Endodermal cell (in vitro differentiated cells): Measurements from ENCODE around the gene SMURF2. TPM values are rescaled to one million over a fixed set of nuclear protein-coding genes. Genes with fewer than 3 reads are reported as not detected.

Experiments
- DNase-seq: peaks from one replicate; pipeline ENCODE4 v3.0.0-alpha.2; 2017
- H3K27ac ChIP-seq: 2 replicates; pipeline ENCODE4 v1.5.1; 2013; ENCODE audit warnings: mild to moderate bottlenecking, low read depth, low read length, moderate library complexity
- H3K27me3 ChIP-seq: 2 replicates; pipeline ENCODE4 v1.6.1; 2013; ENCODE audit warnings: mild to moderate bottlenecking, low read length, moderate library complexity; ENCODE audit not compliant: insufficient read depth, control insufficient read depth, poor library complexity, severe bottlenecking
- H3K36me3 ChIP-seq: 2 replicates; pipeline ENCODE4 v1.7.0; 2013; ENCODE audit warnings: mild to moderate bottlenecking, low read length, moderate library complexity; ENCODE audit not compliant: control insufficient read depth, insufficient read depth
- H3K4me1 ChIP-seq: one replicate; pipeline ENCODE4 v1.7.0; 2013; ENCODE audit warnings: low read length; ENCODE audit not compliant: control insufficient read depth, insufficient read depth
- H3K4me3 ChIP-seq: 2 replicates; pipeline ENCODE4 v1.5.1; 2013; ENCODE audit warnings: mild to moderate bottlenecking, low read length, moderate library complexity
- H3K9ac ChIP-seq: 2 replicates; pipeline ENCODE4 v1.6.1; 2013; ENCODE audit warnings: mild to moderate bottlenecking, low read length, moderate library complexity; ENCODE audit not compliant: poor library complexity, severe bottlenecking; ENCODE audit errors: extremely low read depth
- H3K9me3 ChIP-seq: 2 replicates; pipeline ENCODE4 v1.6.1; 2013; ENCODE audit warnings: mild to moderate bottlenecking, low read length, moderate library complexity; ENCODE audit not compliant: control insufficient read depth
- H3K27ac Mint-ChIP-seq: 2 replicates; pipeline ENCODE4 v1.8.0; 2020; ENCODE audit warnings: mixed read lengths
- H3K27me3 Mint-ChIP-seq: 2 replicates; pipeline ENCODE4 v1.8.0; 2021; ENCODE audit warnings: mild to moderate bottlenecking, mixed read lengths; ENCODE audit not compliant: insufficient read depth
- H3K36me3 Mint-ChIP-seq: 2 replicates; pipeline ENCODE4 v1.8.0; 2020; ENCODE audit warnings: low read depth, mixed read lengths
- H3K4me1 Mint-ChIP-seq: 2 replicates; pipeline ENCODE4 v1.8.0; 2020; ENCODE audit warnings: mixed read lengths
- H3K4me3 Mint-ChIP-seq: 2 replicates; pipeline ENCODE4 v1.8.0; 2020; ENCODE audit warnings: mild to moderate bottlenecking, moderate library complexity, mixed read lengths
- H3K9me3 Mint-ChIP-seq: 2 replicates; pipeline ENCODE4 v1.8.0; 2020; ENCODE audit warnings: mild to moderate bottlenecking, mixed read lengths
- CTCF ChIP-seq: fragments of 200-600 bp; sonication (generic); conservative IDR thresholded peaks from 2 replicates; pipeline ENCODE4 v1.5.0; 2021; ENCODE audit warnings: antibody characterized with exemption, mild to moderate bottlenecking
- WGBS, 2 experiments: methylation state at CpG; one replicate each; pipeline versions ENCODE4 v1.1.5 to v1.1.7; 2013; ENCODE audit warnings: missing lambda C conversion rate in 2 of 2, mixed read lengths in 1 of 2; ENCODE audit not compliant: insufficient coverage in 1 of 2, insufficient read length in 1 of 2; 5-methylcytosine and 5-hydroxymethylcytosine counted together
- long read RNA-seq, 4 experiments: library from polyadenylated mRNA in 2 of 4; library from RNA in 1 of 4; library from capped mRNA in 1 of 4; stranded (forward) in 3 of 4; unstranded in 1 of 4; transcript quantifications; one replicate each; pipeline ENCODE4 v2.0.0, GENCODE V29; 2020 to 2021; ENCODE audit warnings: inconsistent platforms in 1 of 4
- polyA plus RNA-seq, 2 experiments: library from polyadenylated mRNA; stranded (reverse); fragments of 50-300 nt; gene quantifications; one replicate each; pipeline ENCODE4 v1.2.3, GENCODE V29; 2013
- total RNA-seq, 2 donors: library from RNA; stranded (reverse); fragmentation: NEBNext Ultra II Directional in 1 of 2; extraction: Animal tissue kit (Norgen Biotek cat#: 25700) in 1 of 2; gene quantifications; 2 replicates in 1 of 2; 3 replicates in 1 of 2; pipeline ENCODE4 v1.2.1, GENCODE V29; 2021

The SMURF2 gene
- 10 to 100 TPM; 33.6 to 34.1 TPM for total RNA-seq
- polyA plus RNA-seq (2013, experiment 1 of 2) = 25.2 TPM
- polyA plus RNA-seq (2013, experiment 2 of 2) = 27.9 TPM
- long read RNA-seq, experiment 1, partial matches to known transcripts = 6 of 12 reads
- long read RNA-seq, experiment 1, other reads (novel, unspliced or antisense) = 6 of 12 reads
- long read RNA-seq, experiment 2, transcript SMURF2-201 (19 exons, 2,918 nt) = major isoform, 32 of 59 reads
- long read RNA-seq, experiment 2, partial matches to known transcripts = 7 of 59 reads
- long read RNA-seq, experiment 2, other reads (novel, unspliced or antisense) = 20 of 59 reads
- long read RNA-seq, experiment 3, partial matches to known transcripts = 2 of 4 reads
- long read RNA-seq, experiment 3, other reads (novel, unspliced or antisense) = 2 of 4 reads
- long read RNA-seq, experiment 4, partial matches to known transcripts = 2 of 8 reads
- long read RNA-seq, experiment 4, other reads (novel, unspliced or antisense) = 6 of 8 reads

GRCh38 chr17:64661976-64662773 is at the start of gene SMURF2:
SMURF2 (minus strand) TSS chr17:64662307; CDS start chr17:64661880, 427 bp downstream.
- H3K27ac ChIP-seq = peak within 1 kb of the TSS; percentile 93
- H3K27ac Mint-ChIP-seq = peak within 1 kb of the TSS; percentile 96
- peak within 1 kb of the TSS; percentile 98 for H3K4me3 Mint-ChIP-seq
- no peaks in the 10 kb centered on the region for H3K27me3 Mint-ChIP-seq
- peak; percentile 96 for DNase-seq
- TF ChIP-seq CTCF = no peak
- peak within 1 kb of the TSS; percentile 63 for H3K9ac ChIP-seq
- H3K4me1 ChIP-seq = no peaks in the 10 kb centered on the region
- H3K9me3 ChIP-seq = no peaks in the 10 kb centered on the region
- H3K4me1 Mint-ChIP-seq = peaks cover 12% of the 10 kb centered on the region
- H3K36me3 Mint-ChIP-seq = no peaks in the 10 kb centered on the region
- H3K27me3 ChIP-seq = no peaks in the 10 kb centered on the region
- 0 to 1% methylated on average over 25 to 95 of the region's 95 CpGs for WGBS, 2 experiments
- H3K9me3 Mint-ChIP-seq = no peaks in the 10 kb centered on the region
- no peaks in the 10 kb centered on the region for H3K36me3 ChIP-seq
- H3K4me3 ChIP-seq = peak within 1 kb of the TSS; percentile 85

DNA sequence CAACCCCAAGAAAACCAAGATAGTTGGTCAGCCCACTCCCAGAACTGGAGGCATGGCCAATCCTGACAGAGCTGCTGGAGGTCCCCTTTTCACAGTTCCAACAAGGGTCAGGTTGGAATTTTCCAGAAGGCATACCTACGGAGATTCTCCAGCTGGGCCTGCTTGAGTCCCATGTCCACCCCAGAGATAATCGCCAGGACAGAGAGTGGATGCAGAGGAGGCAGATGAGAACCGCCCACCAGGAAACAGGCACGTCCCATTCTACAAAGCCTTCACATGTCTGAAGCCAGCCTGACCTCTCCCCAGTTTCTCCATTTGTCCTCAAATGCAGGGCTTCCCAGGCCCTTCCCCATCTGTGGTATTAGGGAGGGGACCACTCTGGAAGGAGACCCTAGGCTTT is 47.4 kb upstream of the SMURF2 start:
- no peaks in the 10 kb centered on the region for H3K9me3 Mint-ChIP-seq
- H3K36me3 Mint-ChIP-seq = no peaks in the 10 kb centered on the region
- Histone ChIP-seq H3K4me1 (no peaks in the 10 kb centered on the region), H3K4me3 (no peak overlapping the region), H3K27me3 (no peaks in the 10 kb centered on the region), H3K9me3 (no peaks in the 10 kb centered on the region), H3K9ac (no peak overlapping the region), H3K27ac (no peak overlapping the region), H3K36me3 (no peaks in the 10 kb centered on the region)
- no peak overlapping the region for H3K4me3 Mint-ChIP-seq
- peaks cover 4% of the 10 kb centered on the region for H3K4me1 Mint-ChIP-seq
- no peak for TF ChIP-seq CTCF
- peaks cover 2% of the 10 kb centered on the region for H3K27me3 Mint-ChIP-seq
- H3K27ac Mint-ChIP-seq = no peak overlapping the region
- DNase-seq = no peak
- 74% methylated on average over 4 of the region's 4 CpGs; no CpG with 5 or more reads in 1 of the 2 experiments for WGBS, 2 experiments

DNA sequence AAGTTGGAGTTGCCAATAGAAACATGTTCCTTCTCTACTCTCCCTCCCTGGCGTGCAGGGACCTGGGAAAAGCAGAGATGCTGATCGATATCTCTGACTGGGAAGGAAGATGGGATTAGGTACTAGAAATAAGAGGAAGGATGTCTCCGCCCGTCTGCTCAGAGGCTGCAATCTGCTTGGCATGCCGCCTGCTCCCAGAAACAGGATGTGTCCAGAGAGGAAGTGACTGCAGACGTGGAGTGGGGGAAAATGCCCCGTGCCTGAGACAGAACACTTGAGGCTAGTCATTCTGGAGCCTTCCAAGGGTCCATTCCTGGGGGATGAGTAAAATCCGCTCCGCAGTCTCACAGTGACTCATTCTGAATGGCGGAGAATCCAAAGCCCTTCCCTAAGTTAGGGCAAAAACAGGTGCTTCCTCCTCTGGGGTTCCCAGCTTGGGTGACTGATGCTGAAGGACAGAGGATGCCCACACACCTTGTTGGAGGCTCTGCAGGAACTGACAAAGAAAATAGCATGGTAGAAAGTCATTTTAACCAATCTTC is 45.0 kb upstream of the SMURF2 start:
- no peak overlapping the region for H3K9ac ChIP-seq
- Mint-ChIP-seq H3K4me1 (peaks cover 4% of the 10 kb centered on the region), H3K9me3 (no peaks in the 10 kb centered on the region), H3K27ac (no peak overlapping the region), H3K27me3 (peaks cover 2% of the 10 kb centered on the region), H3K4me3 (no peak overlapping the region), H3K36me3 (no peaks in the 10 kb centered on the region)
- H3K9me3 ChIP-seq = no peaks in the 10 kb centered on the region
- TF ChIP-seq CTCF = no peak
- DNase-seq = peak; percentile 66
- 62 to 71% methylated on average over 5 to 9 of the region's 10 CpGs for WGBS, 2 experiments
- H3K4me1 ChIP-seq = no peaks in the 10 kb centered on the region
- H3K27ac ChIP-seq = no peak overlapping the region
- H3K27me3 ChIP-seq = no peaks in the 10 kb centered on the region
- H3K36me3 ChIP-seq = no peaks in the 10 kb centered on the region
- H3K4me3 ChIP-seq = no peak overlapping the region
